Measurements from ENCODE around the gene PHLDB1.

Gene PHLDB1

DNA sequence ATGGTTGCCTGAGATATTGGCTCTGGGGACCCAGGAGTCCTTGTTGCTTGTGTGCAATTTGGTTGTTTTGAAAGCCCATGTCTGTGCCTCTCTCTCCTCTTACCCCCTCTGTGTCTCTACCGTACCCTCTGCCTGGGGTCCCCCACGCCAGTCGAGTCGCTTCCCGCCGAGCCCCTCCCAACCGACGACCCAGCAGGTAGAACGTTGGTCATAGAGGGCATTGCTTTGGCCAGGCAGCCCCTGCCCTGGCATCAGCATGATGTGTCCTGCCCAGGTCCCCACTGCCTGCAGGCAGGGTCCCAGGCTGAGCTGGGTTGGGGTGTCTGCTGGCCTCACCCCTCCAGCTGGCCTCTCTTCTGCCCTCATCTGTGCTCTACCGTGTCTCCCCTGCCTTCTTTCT is 37.1 kb downstream of the PHLDB1 start:
- H3K27ac ChIP-seq, result no peak overlapping the region
- no peak for TF ChIP-seq CTCF (IDR thresholded peaks at IDR 0.05)
- no peak for TF ChIP-seq ZFX (IDR thresholded peaks at IDR 0.05; ENCODE audit: borderline replicate concordance)

GRCh38 chr11:118645066-118645715 is 37.8 kb downstream of the PHLDB1 start:
- TF ChIP-seq ZFX (IDR thresholded peaks at IDR 0.05; ENCODE audit: borderline replicate concordance), result no peak
- no peak overlapping the region for H3K27ac ChIP-seq

- H3K27ac ChIP-seq, result no peak overlapping the region
- TF ChIP-seq CTCF (IDR thresholded peaks at IDR 0.05) (no peak), ZFX (IDR thresholded peaks at IDR 0.05; ENCODE audit: borderline replicate concordance) (no peak)
These were observed 39.0 kb downstream of the PHLDB1 start for GRCh38 chr11:118646393-118646792.

GRCh38 chr11:118648291-118648690 is 40.9 kb downstream of the PHLDB1 start:
- TF ChIP-seq ZFX (IDR thresholded peaks at IDR 0.05; ENCODE audit: borderline replicate concordance) (no peak), CTCF (IDR thresholded peaks at IDR 0.05) (no peak)
- no peak overlapping the region for H3K27ac ChIP-seq

GRCh38 chr11:118649941-118650340 is 42.5 kb downstream of the PHLDB1 start:
- no peak for TF ChIP-seq CTCF (IDR thresholded peaks at IDR 0.05)
- no peak for TF ChIP-seq ZFX (IDR thresholded peaks at IDR 0.05; ENCODE audit: borderline replicate concordance)
- no peak overlapping the region for H3K27ac ChIP-seq

GRCh38 chr11:118650366-118650765 is 43.0 kb downstream of the PHLDB1 start:
- no peak for TF ChIP-seq CTCF (IDR thresholded peaks at IDR 0.05)
- TF ChIP-seq ZFX (IDR thresholded peaks at IDR 0.05; ENCODE audit: borderline replicate concordance), result no peak
- no peak overlapping the region for H3K27ac ChIP-seq

- no peak overlapping the region for H3K27ac ChIP-seq
- TF ChIP-seq CTCF (IDR thresholded peaks at IDR 0.05) (no peak), ZFX (IDR thresholded peaks at IDR 0.05; ENCODE audit: borderline replicate concordance) (no peak)
These were observed 44.4 kb downstream of the PHLDB1 start for GRCh38 chr11:118651820-118652219.

- no peak overlapping the region for H3K27ac ChIP-seq
- TF ChIP-seq ZFX (IDR thresholded peaks at IDR 0.05; ENCODE audit: borderline replicate concordance) (no peak), CTCF (IDR thresholded peaks at IDR 0.05) (no peak)
These were observed 45.3 kb downstream of the PHLDB1 start for GRCh38 chr11:118652681-118653181.

Measured in 22Rv1 (cell line).